OCI-LY7 (cell line): ENCODE results near the gene E2F3.

Experiments
- EZH2phosphoT487 ChIP-seq: fragments of 200-600 bp; sonication (generic); IDR thresholded peaks from 2 replicates; pipeline ENCODE4 v1.6.1; 2018; ENCODE audit warnings: low read depth, borderline replicate concordance, mild to moderate bottlenecking, mixed run types, antibody characterized with exemption, low read length, moderate library complexity, mixed read lengths
- TF ChIP-seq, protein P1 (sequence below): fragments of 200-600 bp; sonication (generic); conservative IDR thresholded peaks from 2 replicates; pipeline ENCODE4 v1.5.1; 2014; ENCODE audit warnings: mild to moderate bottlenecking, antibody characterized with exemption, low read length, moderate library complexity, mixed read lengths

DNA sequence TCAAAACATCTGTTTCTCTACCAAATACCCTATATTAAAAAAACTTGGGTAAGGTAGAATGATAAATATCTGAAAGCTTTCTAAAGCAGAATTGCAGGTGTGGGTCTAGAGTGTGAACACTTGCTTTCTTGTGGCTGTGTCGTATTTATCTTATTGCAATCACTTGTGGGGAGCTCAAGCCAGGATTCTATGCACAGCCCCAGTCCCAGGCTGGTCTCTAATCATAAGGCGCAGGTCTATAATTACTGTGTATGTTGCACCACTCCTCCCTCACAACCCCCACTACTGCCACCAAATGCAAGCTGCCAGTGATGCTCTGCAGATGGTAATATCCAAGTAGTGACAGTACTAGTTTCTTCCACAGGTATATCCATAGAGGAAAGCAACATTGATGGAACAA is 2.2 kb upstream of the E2F3 start:
- TF ChIP-seq, protein P1, sequence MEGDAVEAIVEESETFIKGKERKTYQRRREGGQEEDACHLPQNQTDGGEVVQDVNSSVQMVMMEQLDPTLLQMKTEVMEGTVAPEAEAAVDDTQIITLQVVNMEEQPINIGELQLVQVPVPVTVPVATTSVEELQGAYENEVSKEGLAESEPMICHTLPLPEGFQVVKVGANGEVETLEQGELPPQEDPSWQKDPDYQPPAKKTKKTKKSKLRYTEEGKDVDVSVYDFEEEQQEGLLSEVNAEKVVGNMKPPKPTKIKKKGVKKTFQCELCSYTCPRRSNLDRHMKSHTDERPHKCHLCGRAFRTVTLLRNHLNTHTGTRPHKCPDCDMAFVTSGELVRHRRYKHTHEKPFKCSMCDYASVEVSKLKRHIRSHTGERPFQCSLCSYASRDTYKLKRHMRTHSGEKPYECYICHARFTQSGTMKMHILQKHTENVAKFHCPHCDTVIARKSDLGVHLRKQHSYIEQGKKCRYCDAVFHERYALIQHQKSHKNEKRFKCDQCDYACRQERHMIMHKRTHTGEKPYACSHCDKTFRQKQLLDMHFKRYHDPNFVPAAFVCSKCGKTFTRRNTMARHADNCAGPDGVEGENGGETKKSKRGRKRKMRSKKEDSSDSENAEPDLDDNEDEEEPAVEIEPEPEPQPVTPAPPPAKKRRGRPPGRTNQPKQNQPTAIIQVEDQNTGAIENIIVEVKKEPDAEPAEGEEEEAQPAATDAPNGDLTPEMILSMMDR, result no peak
- no peak for TF ChIP-seq EZH2phosphoT487
